Astrocyte (in vitro differentiated cells and primary cell): Measurements from ENCODE around the gene PCBP4. TPM values are rescaled to one million over a fixed set of nuclear protein-coding genes. Genes with fewer than 3 reads are reported as not detected.

Experiments
- DNase-seq: peaks from one replicate; pipeline ENCODE4 v3.0.0-alpha.2; 2010; ENCODE audit warnings: low read depth
- FAIRE-seq: peaks from 2 replicates; lab custom pipeline; 2011; peaks lifted over from hg19 to GRCh38; lab: Jason Lieb, UNC
- H2AFZ ChIP-seq: 2 replicates; pipeline ENCODE4 v1.6.0; 2012; ENCODE audit warnings: low read depth, low read length, inconsistent platforms
- H3K27ac ChIP-seq: 2 replicates; pipeline ENCODE4 v1.5.1; 2011; ENCODE audit warnings: low read depth, low read length, inconsistent platforms
- H3K27me3 ChIP-seq: 2 replicates; pipeline ENCODE4 v1.6.0; 2011; ENCODE audit warnings: low read length, inconsistent platforms; ENCODE audit not compliant: insufficient read depth
- H3K36me3 ChIP-seq: 2 replicates; pipeline ENCODE4 v1.5.1; 2011; ENCODE audit warnings: low read length, inconsistent platforms; ENCODE audit not compliant: insufficient read depth
- H3K4me1 ChIP-seq: 2 replicates; pipeline ENCODE4 v1.5.1; 2011; ENCODE audit warnings: low read length, inconsistent platforms; ENCODE audit not compliant: insufficient read depth
- H3K4me2 ChIP-seq: 2 replicates; pipeline ENCODE4 v1.6.0; 2012; ENCODE audit warnings: low read length, inconsistent platforms
- H3K4me3 ChIP-seq: 2 replicates; pipeline ENCODE4 v1.5.1; 2011; ENCODE audit warnings: low read depth, mild to moderate bottlenecking, low read length, inconsistent platforms; ENCODE audit not compliant: insufficient read depth
- H3K79me2 ChIP-seq: 2 replicates; pipeline ENCODE4 v1.6.0; 2012; ENCODE audit warnings: mild to moderate bottlenecking, low read length, inconsistent platforms; ENCODE audit not compliant: insufficient read depth
- H3K9ac ChIP-seq: 2 replicates; pipeline ENCODE4 v1.6.0; 2012; ENCODE audit warnings: mild to moderate bottlenecking, low read length, inconsistent platforms
- H3K9me3 ChIP-seq: 2 replicates; pipeline ENCODE4 v1.5.1; 2012; ENCODE audit warnings: low read depth, mild to moderate bottlenecking, low read length, inconsistent platforms; ENCODE audit not compliant: insufficient read depth
- H4K20me1 ChIP-seq: 2 replicates; pipeline ENCODE4 v1.6.0; 2012; ENCODE audit warnings: low read length, inconsistent platforms; ENCODE audit not compliant: insufficient read depth
- H3K27ac Mint-ChIP-seq: one replicate; pipeline ENCODE4 v1.8.0; 2021; ENCODE audit warnings: mild to moderate bottlenecking, mixed read lengths; ENCODE audit not compliant: unreplicated experiment
- H3K27me3 Mint-ChIP-seq: one replicate; pipeline ENCODE4 v1.8.0; 2021; ENCODE audit warnings: low read depth, mixed read lengths; ENCODE audit not compliant: unreplicated experiment
- H3K36me3 Mint-ChIP-seq: one replicate; pipeline ENCODE4 v1.8.0; 2021; ENCODE audit warnings: low read depth, mixed read lengths; ENCODE audit not compliant: unreplicated experiment
- H3K4me1 Mint-ChIP-seq: one replicate; pipeline ENCODE4 v1.8.0; 2021; ENCODE audit warnings: low read depth, mixed read lengths; ENCODE audit not compliant: unreplicated experiment
- H3K4me3 Mint-ChIP-seq: one replicate; pipeline ENCODE4 v1.8.0; 2021; ENCODE audit warnings: mild to moderate bottlenecking, moderate library complexity, mixed read lengths; ENCODE audit not compliant: unreplicated experiment
- H3K9me3 Mint-ChIP-seq: one replicate; pipeline ENCODE4 v1.8.0; 2021; ENCODE audit warnings: mild to moderate bottlenecking, mixed read lengths; ENCODE audit not compliant: unreplicated experiment
- EZH2 ChIP-seq: IDR thresholded peaks from 2 replicates; pipeline ENCODE4 v1.6.1; 2012; ENCODE audit warnings: mild to moderate bottlenecking, low read length, inconsistent platforms; ENCODE audit not compliant: insufficient read depth
- total RNA-seq: library from RNA; stranded (reverse); gene quantifications from 2 replicates; pipeline ENCODE4 v1.2.1, GENCODE V29; 2021
- TF ChIP-seq, protein P1 (sequence below): IDR thresholded peaks from 2 replicates; pipeline ENCODE4 v1.5.1; 2011; ENCODE audit warnings: low read depth, mild to moderate bottlenecking, inconsistent platforms, low read length, moderate library complexity; ENCODE audit not compliant: insufficient read depth

PCBP4 gene
- total RNA-seq, 1 donor from 2014 or later: 102 TPM

GRCh38 chr3:51974963-51975851 lies 8.0 kb upstream of the PCBP4 start, which contains the start of gene ABHD14A:
TSS of gene ABHD14A (plus strand) at chr3:51975064. CDS start at chr3:51975136, 72 bp downstream.
- H3K27ac ChIP-seq: peak within 1 kb of the TSS; percentile 48
- TF ChIP-seq EZH2: no peak
- TF ChIP-seq, protein P1, sequence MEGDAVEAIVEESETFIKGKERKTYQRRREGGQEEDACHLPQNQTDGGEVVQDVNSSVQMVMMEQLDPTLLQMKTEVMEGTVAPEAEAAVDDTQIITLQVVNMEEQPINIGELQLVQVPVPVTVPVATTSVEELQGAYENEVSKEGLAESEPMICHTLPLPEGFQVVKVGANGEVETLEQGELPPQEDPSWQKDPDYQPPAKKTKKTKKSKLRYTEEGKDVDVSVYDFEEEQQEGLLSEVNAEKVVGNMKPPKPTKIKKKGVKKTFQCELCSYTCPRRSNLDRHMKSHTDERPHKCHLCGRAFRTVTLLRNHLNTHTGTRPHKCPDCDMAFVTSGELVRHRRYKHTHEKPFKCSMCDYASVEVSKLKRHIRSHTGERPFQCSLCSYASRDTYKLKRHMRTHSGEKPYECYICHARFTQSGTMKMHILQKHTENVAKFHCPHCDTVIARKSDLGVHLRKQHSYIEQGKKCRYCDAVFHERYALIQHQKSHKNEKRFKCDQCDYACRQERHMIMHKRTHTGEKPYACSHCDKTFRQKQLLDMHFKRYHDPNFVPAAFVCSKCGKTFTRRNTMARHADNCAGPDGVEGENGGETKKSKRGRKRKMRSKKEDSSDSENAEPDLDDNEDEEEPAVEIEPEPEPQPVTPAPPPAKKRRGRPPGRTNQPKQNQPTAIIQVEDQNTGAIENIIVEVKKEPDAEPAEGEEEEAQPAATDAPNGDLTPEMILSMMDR: no peak
- H3K36me3 ChIP-seq: no peaks in the 10 kb centered on the region
- H3K4me3 ChIP-seq: peak within 1 kb of the TSS; percentile 82
- no peaks in the 10 kb centered on the region for H3K9me3 ChIP-seq
- DNase-seq: peak; percentile 36
- peaks cover 5% of the 10 kb centered on the region for H3K79me2 ChIP-seq
- peak within 1 kb of the TSS; percentile 93 for H3K4me2 ChIP-seq
- peaks cover 2% of the 10 kb centered on the region for H3K36me3 Mint-ChIP-seq
- H2AFZ ChIP-seq: peak within 1 kb of the TSS; percentile 98
- FAIRE-seq: no peak
- no peaks in the 10 kb centered on the region for H3K27me3 Mint-ChIP-seq
- H3K4me1 Mint-ChIP-seq: peaks cover 3% of the 10 kb centered on the region
- H3K9me3 Mint-ChIP-seq: no peaks in the 10 kb centered on the region
- H3K9ac ChIP-seq: peak within 1 kb of the TSS; percentile 88
- H4K20me1 ChIP-seq: peaks cover 4% of the 10 kb centered on the region
- peaks cover 23% of the 10 kb centered on the region for H3K4me1 ChIP-seq
- no peaks in the 10 kb centered on the region for H3K27me3 ChIP-seq
- peak within 1 kb of the TSS; percentile 62 for H3K27ac Mint-ChIP-seq
- peak within 1 kb of the TSS; percentile 88 for H3K4me3 Mint-ChIP-seq

GRCh38 chr3:51974277-51974962 lies 7.2 kb upstream of the PCBP4 start:
- Histone ChIP-seq H3K27me3 (no peaks in the 10 kb centered on the region), H3K4me1 (peaks cover 23% of the 10 kb centered on the region), H3K4me2 (peak overlapping the region; percentile 93), H3K4me3 (peak overlapping the region; percentile 82), H3K27ac (no peak overlapping the region), H3K79me2 (peaks cover 9% of the 10 kb centered on the region), H3K9me3 (no peaks in the 10 kb centered on the region), H2AFZ (peak overlapping the region; percentile 98), H3K9ac (peak overlapping the region; percentile 88), H3K36me3 (no peaks in the 10 kb centered on the region), H4K20me1 (peaks cover 5% of the 10 kb centered on the region)
- Mint-ChIP-seq H3K4me3 (peak overlapping the region; percentile 88), H3K27ac (peak overlapping the region; percentile 62), H3K27me3 (no peaks in the 10 kb centered on the region), H3K36me3 (peaks cover 3% of the 10 kb centered on the region), H3K9me3 (no peaks in the 10 kb centered on the region), H3K4me1 (peaks cover 3% of the 10 kb centered on the region)
- DNase-seq (no peak), FAIRE-seq (no peak)
- TF ChIP-seq, protein P1: no peak
- no peak for TF ChIP-seq EZH2
